Measurements from ENCODE around the gene TMPRSS6.

Gene TMPRSS6

DNA sequence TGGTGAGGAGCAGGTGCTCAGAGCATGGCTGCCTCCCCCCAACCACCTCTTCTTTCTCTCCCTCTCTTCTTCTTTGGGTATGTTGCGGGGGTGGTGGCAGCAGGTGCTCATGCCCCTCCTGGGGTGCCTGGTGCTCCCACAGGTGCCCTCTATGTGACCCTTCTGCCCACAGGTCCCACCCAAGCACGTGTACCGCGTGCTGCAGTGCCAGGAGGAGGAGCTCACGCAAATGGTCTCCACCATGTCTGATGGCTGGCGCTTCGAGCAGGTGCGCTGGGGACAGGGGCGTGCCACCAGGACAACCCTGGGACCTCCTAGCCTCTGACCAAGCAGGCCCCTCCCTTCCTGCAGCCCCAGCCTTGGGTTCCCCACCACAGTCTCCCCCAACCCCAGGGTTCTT, 52.3 kb downstream of the TMPRSS6 start:
- no peak for TF ChIP-seq TAF1 (IDR thresholded peaks at IDR 0.05; ENCODE audit: borderline replicate concordance, insufficient read depth, low read length)

DNA sequence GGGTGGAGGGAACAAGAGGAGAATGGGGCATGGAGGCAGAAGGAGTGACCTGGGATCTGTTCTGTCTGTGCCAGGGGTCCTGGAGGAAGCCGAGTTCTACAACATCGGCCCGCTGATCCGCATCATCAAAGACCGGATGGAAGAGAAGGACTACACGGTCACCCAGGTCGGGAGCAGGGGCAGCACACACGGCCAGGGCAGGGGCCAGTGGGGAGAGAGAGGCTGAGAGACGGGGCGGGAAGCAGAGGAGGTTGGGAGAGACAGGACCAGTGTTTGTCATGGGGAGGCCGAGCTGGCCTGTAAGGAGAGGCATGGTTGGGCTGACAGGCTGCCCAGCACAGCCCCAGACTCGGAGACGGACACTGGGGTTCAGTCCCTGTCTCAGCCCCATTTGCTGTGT, 53.3 kb downstream of the TMPRSS6 start:
- TF ChIP-seq POLR2AphosphoS5 (IDR thresholded peaks at IDR 0.05; ENCODE audit: low read depth, low read length), result no peak
- TF ChIP-seq TAF1 (IDR thresholded peaks at IDR 0.05; ENCODE audit: borderline replicate concordance, insufficient read depth, low read length), result no peak
- no peak for TF ChIP-seq SIN3A (IDR thresholded peaks at IDR 0.05; ENCODE audit: borderline replicate concordance, insufficient read depth, low read length)
- TF ChIP-seq, protein P1, sequence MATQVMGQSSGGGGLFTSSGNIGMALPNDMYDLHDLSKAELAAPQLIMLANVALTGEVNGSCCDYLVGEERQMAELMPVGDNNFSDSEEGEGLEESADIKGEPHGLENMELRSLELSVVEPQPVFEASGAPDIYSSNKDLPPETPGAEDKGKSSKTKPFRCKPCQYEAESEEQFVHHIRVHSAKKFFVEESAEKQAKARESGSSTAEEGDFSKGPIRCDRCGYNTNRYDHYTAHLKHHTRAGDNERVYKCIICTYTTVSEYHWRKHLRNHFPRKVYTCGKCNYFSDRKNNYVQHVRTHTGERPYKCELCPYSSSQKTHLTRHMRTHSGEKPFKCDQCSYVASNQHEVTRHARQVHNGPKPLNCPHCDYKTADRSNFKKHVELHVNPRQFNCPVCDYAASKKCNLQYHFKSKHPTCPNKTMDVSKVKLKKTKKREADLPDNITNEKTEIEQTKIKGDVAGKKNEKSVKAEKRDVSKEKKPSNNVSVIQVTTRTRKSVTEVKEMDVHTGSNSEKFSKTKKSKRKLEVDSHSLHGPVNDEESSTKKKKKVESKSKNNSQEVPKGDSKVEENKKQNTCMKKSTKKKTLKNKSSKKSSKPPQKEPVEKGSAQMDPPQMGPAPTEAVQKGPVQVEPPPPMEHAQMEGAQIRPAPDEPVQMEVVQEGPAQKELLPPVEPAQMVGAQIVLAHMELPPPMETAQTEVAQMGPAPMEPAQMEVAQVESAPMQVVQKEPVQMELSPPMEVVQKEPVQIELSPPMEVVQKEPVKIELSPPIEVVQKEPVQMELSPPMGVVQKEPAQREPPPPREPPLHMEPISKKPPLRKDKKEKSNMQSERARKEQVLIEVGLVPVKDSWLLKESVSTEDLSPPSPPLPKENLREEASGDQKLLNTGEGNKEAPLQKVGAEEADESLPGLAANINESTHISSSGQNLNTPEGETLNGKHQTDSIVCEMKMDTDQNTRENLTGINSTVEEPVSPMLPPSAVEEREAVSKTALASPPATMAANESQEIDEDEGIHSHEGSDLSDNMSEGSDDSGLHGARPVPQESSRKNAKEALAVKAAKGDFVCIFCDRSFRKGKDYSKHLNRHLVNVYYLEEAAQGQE (IDR thresholded peaks at IDR 0.05; ENCODE audit: insufficient read depth in 1 of 2, low read depth in 2 of 2, low read length in 2 of 2), result no peak

DNA sequence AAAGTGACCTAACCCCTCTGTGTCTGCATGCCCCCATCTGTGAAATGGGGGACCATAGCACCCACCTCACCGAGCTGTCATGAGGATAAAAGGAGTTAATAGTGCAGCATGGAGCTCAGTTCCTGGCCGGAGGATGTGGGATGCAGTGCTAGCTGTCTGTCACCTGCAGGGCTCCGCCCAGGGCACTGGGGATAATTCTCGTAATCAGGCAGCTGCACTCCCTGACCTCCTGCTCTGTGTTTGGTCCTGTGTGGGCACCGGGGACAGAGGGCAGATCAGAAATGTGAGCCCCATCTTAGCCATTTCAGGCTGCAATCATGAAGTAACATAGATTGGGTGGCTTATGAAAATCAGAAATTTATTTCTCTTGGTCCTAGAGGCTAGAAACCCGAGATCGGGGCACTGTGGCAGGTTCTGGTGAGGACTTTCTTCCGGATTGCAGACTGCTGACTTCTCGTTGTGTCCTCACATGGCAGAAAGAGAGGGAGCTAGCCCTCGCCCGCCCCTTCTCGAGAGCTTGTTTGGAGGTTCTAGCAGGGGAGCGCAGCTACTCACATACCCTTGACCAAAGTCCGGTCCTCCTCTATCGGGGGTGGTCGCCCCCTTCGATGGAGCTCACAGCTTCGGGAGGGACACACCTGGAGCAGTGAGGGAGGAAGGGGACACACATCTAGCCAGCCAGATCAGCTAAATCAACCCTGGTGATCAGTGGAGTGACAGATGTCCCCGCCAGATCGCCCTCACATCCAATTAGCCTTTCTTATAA, 54.7 kb downstream of the TMPRSS6 start:
- TF ChIP-seq, protein P1 (IDR thresholded peaks at IDR 0.05; ENCODE audit: insufficient read depth in 1 of 2, low read depth in 2 of 2, low read length in 2 of 2), result no peak
- TF ChIP-seq TAF1 (IDR thresholded peaks at IDR 0.05; ENCODE audit: borderline replicate concordance, insufficient read depth, low read length) (no peak), SIN3A (IDR thresholded peaks at IDR 0.05; ENCODE audit: borderline replicate concordance, insufficient read depth, low read length) (no peak), POLR2AphosphoS5 (IDR thresholded peaks at IDR 0.05; ENCODE audit: low read depth, low read length) (no peak), FOXP2 (optimal IDR thresholded peaks at IDR 0.05; ENCODE audit: borderline replicate concordance, extremely low read depth, extremely low read length, insufficient read depth) (no peak)

DNA sequence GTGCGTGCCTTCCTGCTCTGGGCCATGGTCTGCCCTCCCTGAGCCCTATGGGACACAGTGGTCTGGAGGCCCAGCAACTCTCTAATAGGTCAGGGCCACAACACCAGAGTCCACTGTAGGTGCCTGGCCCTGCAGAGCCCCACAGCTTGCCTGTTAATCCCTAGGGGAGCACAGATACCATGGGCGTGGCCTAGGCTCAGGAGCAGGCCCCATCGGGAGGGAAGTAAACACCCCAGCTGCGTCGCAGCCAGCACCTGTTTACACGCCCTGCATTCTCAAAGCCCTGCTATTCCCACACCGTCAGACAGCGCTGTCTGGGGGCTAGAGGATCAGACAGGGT, 55.5 kb downstream of the TMPRSS6 start:
- no peak for TF ChIP-seq FOXP2 (optimal IDR thresholded peaks at IDR 0.05; ENCODE audit: borderline replicate concordance, extremely low read depth, extremely low read length, insufficient read depth)
- TF ChIP-seq SIN3A (IDR thresholded peaks at IDR 0.05; ENCODE audit: borderline replicate concordance, insufficient read depth, low read length), result no peak
- TF ChIP-seq, protein P1 (IDR thresholded peaks at IDR 0.05; ENCODE audit: insufficient read depth in 1 of 2, low read depth in 2 of 2, low read length in 2 of 2), result no peak
- no peak for TF ChIP-seq POLR2AphosphoS5 (IDR thresholded peaks at IDR 0.05; ENCODE audit: low read depth, low read length)
- no peak for TF ChIP-seq TAF1 (IDR thresholded peaks at IDR 0.05; ENCODE audit: borderline replicate concordance, insufficient read depth, low read length)

DNA sequence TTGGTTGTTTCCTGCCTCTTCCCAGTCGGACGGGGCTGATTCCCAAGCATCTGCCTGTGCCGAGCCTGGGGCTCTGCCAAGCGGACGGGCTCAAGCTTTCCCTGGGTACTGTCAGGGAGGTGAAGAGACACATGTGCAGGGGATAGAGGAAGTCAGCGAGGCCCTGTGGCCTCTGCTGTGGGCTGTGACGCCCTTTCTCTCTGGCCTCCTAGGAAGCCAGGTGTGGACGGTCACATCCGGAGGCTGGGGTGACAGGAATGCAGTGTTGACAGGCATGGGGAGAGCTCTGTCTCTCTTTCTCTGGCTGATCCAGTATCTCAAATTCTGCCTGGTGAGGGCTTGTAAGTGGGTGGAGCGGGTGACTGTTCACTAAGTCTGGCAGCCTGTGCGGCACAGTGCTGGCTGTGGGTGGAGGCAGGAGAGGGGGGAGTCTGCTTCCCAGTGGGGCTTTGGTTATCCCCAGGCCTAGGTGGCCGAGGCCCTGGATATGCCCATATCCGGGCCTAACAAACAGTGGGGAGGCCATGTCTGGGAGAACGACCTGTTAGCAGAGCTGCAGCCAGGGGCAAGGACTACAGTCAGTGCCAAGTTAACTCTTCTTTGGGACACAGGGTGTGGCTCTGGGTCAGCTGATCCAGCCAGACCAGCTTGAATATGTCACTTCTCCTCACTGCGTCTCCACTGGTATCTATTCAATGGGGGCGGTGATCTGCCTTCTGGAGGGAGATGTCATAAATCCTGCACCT, 56.0 kb downstream of the TMPRSS6 start:
- TF ChIP-seq TAF1 (IDR thresholded peaks at IDR 0.05; ENCODE audit: borderline replicate concordance, insufficient read depth, low read length), result no peak
- no peak for TF ChIP-seq POLR2AphosphoS5 (IDR thresholded peaks at IDR 0.05; ENCODE audit: low read depth, low read length)
- no peak for TF ChIP-seq SIN3A (IDR thresholded peaks at IDR 0.05; ENCODE audit: borderline replicate concordance, insufficient read depth, low read length)
- TF ChIP-seq, protein P1 (IDR thresholded peaks at IDR 0.05; ENCODE audit: insufficient read depth in 1 of 2, low read depth in 2 of 2, low read length in 2 of 2), result no peak
- TF ChIP-seq FOXP2 (optimal IDR thresholded peaks at IDR 0.05; ENCODE audit: borderline replicate concordance, extremely low read depth, extremely low read length, insufficient read depth), result no peak
